NCI-H187 treated with DMSO at 0.1 percent for 48 hours (cell line): Measurements from ENCODE around the gene CCDC188.

Experiments
- DNase-seq: peaks from one replicate; lab custom pipeline; 2025; lab: John Stamatoyannopoulos, UW

Gene CCDC188

DNA sequence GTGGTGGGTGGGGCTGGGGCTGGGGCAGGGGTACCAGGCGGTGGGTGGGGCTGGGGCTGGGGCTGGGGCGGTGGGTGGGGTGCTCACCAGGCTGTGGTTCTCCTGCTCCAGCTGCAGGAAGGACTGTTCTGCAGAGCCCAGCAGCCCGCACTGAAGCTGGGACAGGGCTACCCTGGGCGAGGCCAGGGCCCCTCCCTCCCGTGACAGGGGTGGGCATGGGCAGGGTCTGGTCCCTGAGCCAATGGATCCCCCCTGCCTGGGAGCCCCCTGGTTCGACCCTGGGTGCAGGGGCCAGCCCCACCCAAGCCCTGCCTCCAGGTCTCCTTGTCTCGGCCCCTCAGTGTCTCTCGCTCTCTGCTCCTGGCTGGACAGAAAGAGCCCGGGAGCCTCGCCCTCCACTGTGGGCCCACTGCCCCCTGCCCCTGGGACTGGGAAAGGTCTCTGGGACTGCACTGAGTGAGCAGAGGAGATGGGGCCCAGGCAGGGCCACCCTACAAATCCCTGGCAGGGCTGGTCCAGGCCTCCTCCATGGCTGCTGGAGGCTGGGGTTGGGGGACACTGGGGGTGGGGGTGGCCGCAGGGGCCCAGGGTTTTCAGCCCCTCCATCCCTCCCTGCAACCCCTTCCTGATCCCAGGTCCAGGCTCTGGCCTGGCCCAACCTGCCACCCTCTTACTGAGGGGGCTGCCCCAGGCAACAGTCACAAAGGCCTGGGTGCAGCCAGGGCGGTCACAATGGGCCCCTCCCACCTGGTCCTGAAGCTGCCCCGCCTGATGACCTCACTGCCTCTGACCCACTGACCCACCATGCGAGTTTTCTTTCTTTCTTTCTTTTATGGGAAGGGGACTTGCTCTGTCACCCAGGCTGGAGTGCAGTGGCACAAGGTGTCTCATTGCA is at the start of gene CCDC188:
Gene CCDC188, minus strand, starts transcription at position 675 of the 895 bp plus-strand sequence. Its CDS starts 69 bp downstream, at position 606.
- DNase-seq = no peak

DNA sequence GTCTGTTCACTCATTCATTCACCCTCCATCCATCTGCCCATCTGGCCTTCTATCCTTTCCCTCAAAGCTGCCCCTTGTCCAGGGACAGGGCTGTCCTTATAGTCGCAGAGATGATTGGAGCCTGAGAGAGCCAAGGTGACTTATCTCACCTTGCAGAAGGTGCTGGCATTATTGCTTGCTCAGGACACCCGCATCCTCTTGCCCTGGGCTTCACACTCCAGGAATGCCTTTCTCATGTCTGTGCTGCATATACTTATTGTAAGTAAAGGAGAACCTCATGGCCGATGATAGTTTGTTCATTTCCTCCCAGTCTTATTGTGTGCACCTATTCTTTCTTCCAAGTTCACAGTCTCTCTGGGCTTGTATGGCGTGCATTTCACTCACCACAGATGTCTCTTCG is 49.1 kb upstream of the CCDC188 start:
- no peak for DNase-seq

GRCh38 chr22:20199413-20199842 is 48.6 kb upstream of the CCDC188 start:
- no peak for DNase-seq

DNA sequence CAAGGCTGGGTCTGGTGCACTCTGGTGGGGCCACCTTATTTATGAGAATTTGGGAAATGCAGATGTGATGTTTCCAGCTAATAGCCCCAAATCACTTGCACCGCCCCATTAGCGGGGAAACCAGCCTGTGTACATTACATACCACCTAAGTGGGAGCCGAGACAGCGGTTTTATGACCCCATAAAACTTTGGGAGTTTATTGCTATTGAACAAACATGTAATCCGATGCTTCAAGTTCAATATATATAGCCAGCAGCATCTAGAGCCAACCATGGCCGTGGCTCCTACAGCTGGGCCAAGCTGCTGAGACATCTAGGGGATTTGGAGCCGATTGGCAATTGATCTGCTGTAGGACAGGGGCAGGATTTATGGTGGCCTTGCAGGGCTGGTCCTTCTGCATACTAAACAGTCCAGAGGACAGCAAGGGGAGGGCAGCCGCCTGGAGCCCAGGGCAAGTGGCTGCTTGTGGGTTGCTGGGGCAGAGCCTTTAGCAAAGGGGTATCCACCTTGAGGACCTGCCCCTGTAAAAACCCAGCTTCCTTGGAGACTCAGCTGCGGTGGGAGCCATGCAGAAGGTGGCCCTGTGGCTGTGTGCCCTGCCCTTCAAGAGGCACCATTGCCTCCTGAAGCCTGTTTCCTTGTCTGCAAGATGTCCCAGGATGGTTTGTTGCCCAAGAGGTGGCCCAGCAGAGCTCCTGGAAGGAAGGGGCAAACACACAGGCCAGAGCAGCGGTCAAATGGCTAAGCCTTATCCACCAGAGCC is 47.9 kb upstream of the CCDC188 start:
- DNase-seq = no peak

- no peak for DNase-seq
Observed at GRCh38 chr22:20197407-20198030, 46.7 kb upstream of the CCDC188 start.

DNA sequence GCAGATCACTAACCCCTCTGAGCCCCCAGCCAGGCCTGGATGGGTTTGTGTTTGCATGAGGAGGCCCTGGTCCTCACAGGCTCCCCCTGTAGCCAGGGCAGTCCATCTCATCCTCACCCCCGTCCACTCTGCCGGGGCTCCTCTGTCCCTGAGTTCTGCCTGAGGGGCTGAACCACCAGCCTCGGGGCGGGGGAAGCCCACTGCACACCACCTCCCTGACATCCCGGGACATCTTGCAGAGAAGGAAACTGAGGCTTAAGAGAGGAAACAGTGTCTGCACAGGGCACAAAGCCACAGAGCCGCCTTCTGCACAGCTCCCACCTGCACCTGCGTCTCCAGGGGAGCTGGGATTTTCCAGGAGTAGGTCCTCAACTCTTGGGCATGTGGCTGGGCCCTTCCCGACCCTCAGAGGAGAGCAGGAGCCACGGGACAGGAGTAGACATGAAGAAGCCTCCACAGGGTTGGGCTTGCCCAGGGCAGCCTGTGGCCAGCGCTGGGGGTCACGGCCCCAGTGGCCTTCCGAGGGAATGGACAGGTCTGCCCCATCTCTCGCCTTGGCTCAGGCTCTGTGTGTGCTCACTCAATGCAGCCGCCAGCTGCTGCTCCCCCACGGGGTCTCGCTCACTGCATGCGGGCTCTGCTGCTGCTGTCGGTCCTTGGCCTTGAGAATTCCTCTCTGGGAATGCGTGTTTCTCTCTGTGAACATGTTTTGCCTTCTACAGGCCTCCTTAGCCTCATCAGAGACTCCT is 45.4 kb upstream of the CCDC188 start:
- DNase-seq = no peak

GRCh38 chr22:20194681-20195593 is 44.1 kb upstream of the CCDC188 start:
- no peak for DNase-seq

DNA sequence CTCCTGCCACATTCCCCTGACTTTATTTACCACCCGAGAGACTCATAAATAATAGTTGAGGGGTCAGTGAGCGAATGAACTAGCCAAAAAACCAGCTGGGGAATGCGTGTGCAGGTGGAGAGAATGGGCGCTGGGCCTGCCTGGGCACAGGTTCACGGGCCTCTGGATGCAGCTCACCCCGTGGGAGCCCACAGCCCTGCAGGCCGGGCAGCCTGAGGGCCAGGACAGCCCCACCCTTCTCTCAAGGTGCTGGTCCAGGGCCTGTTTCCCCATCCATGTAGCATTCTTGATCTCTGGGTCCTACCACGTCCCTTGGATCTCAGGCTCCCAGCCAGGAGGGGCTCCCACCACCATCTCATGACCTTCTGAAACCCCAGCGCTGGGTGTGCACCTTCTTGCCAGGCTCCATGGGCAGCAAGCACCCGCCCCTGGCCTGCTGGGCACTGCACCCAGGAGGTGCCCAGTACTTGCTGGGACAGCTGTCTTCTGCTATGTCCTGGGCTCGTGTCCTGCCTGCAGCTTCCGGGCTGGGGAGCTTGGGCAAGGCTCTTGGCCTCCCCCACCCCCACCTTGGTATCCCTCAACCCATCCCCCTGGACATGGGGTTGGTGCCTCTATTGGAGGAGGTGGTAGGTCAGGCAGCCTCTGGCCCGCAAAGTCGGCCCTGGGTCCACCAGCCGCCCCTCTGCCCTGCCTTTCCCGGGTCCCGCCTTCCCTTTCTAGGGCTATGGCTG is 43.1 kb upstream of the CCDC188 start:
- DNase-seq = no peak

DNA sequence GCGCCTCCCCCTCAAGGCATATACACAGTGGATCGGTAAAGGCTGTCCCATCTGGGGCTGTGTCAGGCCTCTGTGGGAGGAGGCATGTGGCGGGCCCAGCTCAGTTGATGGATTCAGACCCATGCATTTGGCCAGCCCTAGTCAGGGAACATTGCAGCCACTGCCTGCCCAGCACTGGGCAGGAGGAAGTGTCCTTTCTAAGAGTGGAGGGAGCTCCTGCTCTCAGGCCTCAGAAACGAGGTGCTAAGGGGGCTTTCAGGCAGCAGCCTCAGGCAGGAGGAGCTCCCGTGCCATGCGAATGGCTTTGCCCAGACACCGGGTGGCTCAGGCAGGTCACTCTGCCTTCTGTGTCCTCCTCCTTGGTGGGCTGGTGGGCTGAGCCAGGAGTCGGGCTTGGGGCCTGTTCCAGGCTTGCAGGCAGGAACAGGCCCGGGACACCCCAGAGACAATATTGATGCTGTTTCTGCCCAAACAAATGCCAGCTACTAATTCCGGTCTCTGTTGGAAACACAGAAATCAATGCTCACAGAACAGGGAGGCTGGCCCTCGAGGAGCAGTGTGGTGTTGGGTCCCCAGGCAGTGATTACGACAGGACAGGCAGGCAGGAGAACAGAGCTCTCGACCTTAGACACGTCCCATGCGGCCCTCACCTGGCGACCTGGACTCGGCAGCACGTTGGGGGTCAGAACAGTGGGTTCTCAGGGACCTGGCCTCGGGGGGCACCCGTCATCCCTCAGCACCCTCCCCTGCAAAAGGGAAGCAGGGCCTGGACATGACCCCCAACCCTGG is 42.3 kb upstream of the CCDC188 start:
- DNase-seq = no peak

DNA sequence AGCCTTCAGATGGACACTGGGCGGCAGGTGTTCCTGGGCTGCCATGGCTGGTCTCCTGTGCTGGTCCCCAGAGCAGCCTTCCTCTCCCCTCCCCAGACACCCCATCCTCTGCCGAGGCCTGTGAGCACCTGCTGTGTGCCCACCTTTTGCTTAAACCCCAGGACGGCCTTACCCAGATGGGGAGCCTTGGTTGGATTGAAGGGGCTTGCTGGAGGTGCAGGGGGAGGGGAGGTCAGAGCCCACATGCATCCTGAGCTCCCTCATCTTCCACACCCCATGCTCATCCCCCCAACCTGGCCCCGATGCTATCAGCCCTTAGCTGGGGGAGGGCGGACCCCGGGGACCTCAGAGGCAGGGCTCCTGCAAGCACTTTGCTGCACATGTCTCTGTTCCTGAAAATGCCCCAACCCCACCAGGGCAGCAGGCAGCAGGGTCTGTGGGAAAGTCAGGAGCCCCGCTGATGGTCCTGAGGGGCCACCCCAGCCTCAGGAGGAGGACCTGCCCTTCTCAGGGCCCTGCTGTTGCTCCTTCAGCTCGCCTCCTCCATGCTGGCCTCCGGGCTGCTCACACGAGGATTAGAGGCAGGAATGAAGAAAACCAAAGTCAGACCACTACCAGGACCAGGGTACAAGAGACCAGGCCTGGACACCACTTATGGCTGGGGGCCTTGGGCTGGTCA is 41.6 kb upstream of the CCDC188 start:
- no peak for DNase-seq

- DNase-seq = no peak
Observed at GRCh38 chr22:20191803-20192202, 40.9 kb upstream of the CCDC188 start.

- DNase-seq = no peak
Observed at GRCh38 chr22:20191000-20191515, 40.2 kb upstream of the CCDC188 start.

GRCh38 chr22:20188567-20188877 is 37.7 kb upstream of the CCDC188 start:
- no peak for DNase-seq

DNA sequence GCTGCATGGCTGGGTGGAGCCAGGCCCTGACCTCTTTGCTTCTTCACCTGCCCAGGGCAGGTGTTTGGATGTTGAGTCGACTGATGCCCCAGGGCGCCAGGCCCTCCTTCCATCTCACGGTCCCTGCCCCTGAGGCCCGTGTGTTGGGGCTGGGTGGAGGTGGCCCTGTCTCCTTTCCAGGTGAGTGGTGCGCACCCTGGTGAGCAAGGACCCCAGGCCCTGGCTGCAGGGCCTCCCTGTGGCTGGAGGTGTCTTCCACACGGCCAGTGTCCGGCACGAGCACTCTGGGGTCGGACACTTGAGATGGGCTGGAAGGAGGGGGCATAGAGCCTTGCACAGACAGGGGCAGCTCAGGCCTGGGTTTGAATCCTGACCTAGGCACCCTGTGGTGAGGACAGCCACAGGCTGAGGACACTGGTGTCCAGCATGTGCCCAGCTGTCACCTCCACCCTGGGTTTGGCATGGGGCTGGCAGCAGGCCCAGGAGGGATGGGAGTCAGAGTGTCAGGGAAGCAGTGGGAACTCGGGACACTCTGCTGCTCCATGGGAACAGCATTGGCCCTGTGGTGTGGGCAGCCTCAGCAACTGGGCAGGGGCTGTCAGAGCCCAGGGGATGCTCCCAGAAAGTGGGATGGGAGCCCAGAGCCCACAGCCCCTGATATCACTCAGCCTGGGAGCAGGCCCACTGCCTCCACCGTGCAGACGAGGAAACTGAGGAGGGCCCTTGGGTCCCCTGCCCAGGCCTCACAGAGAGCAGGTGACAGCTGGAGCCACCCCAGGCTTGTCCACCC is 37.1 kb upstream of the CCDC188 start:
- no peak for DNase-seq

DNA sequence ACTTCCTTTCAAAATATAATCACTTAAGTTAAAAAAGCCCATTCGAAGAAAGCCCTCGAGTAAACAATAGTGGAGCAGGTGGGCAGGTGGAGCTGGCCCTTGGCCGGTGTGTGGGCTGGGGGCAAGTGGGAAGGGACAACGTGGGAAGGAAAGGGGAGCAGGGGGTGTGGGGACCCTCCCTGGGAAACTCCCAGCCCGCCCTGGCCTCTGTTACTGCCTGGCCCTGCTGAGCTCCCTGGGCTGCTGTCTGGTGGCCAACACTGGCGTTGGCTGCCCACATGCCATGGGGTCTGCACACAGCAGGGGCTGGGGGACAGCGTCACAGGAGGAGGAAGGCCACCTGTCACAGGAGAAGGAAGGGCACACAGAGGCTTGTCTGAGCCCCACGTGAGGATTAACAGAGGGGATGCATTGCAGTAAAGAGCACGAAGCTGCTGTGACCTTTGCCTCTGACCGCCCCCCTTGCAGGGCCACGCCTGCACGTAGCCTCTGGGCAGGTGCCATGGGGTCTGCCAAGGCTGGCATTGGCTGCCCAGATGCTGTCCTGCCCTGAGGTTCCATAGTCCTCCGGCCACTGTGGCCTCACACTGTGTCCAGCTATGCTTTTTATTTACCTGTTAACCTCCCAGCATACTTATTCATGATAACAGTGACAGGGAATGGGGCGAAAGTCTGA is 36.2 kb upstream of the CCDC188 start:
- DNase-seq = no peak

GRCh38 chr22:20186183-20186870 is 35.5 kb upstream of the CCDC188 start:
- DNase-seq = no peak

DNA sequence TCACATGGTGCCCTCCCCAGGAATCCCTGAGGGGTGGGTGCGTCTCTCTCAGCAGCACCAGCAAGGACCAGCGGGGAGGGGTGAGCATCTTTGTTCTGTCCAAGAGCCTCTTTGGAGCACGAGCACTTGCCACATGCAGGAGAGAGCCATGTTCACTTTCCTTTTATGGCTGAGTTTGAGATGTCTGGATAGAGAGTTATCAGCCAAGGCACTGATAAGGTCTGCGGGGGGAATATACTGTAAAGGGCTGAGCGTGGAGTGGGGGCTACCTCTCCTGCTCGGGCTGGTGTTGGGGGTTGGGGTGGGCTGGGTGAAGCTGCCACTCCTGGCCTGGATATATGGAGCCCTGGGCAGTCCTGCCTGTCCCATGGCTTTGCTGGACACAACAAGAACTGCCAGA is 34.9 kb upstream of the CCDC188 start:
- DNase-seq = no peak
